ENCODE data around the gene SSH2.

SSH2 gene

GRCh38 chr17:29855686-29856085 lies 74.3 kb downstream of the SSH2 start:
- Histone ChIP-seq H3K9me3 (ENCODE audit: control insufficient read depth, low read length) (no peaks in the 10 kb centered on the region), H3K9ac (no peak overlapping the region), H3K27ac (no peak overlapping the region), H3K4me1 (peaks cover 2% of the 10 kb centered on the region), H3K79me2 (peaks cover 3% of the 10 kb centered on the region), H2AFZ (no peak overlapping the region), H3K27me3 (ENCODE audit: control insufficient read depth, insufficient read depth, low read length) (no peaks in the 10 kb centered on the region), H3K4me3 (ENCODE audit: low read depth, low read length) (no peak overlapping the region), H3K4me2 (ENCODE audit: low read length) (no peak overlapping the region), H3K36me3 (ENCODE audit: control insufficient read depth, insufficient read depth, low read length) (no peaks in the 10 kb centered on the region)
- TF ChIP-seq CTCF (IDR thresholded peaks at IDR 0.05) = no peak

GRCh38 chr17:29848737-29849136 lies 81.3 kb downstream of the SSH2 start:
- Histone ChIP-seq H3K79me2 (no peaks in the 10 kb centered on the region), H3K4me1 (peaks cover 4% of the 10 kb centered on the region), H3K36me3 (ENCODE audit: control insufficient read depth, insufficient read depth, low read length) (no peaks in the 10 kb centered on the region), H3K4me2 (ENCODE audit: low read length) (no peak overlapping the region), H2AFZ (no peak overlapping the region), H3K9ac (no peak overlapping the region), H3K4me3 (ENCODE audit: low read depth, low read length) (no peak overlapping the region), H3K27me3 (ENCODE audit: control insufficient read depth, insufficient read depth, low read length) (no peaks in the 10 kb centered on the region), H3K9me3 (ENCODE audit: control insufficient read depth, low read length) (no peaks in the 10 kb centered on the region), H3K27ac (no peak overlapping the region)
- TF ChIP-seq CTCF (IDR thresholded peaks at IDR 0.05) = no peak

- no peak overlapping the region for H3K9ac ChIP-seq
These were observed 82.3 kb downstream of the SSH2 start for GRCh38 chr17:29847527-29848400.

GRCh38 chr17:29847118-29847517 lies 82.9 kb downstream of the SSH2 start:
- Histone ChIP-seq H3K79me2 (no peaks in the 10 kb centered on the region), H3K27me3 (ENCODE audit: control insufficient read depth, insufficient read depth, low read length) (no peaks in the 10 kb centered on the region), H3K4me3 (ENCODE audit: low read depth, low read length) (no peak overlapping the region), H3K9me3 (ENCODE audit: control insufficient read depth, low read length) (no peaks in the 10 kb centered on the region), H3K27ac (no peak overlapping the region), H3K9ac (no peak overlapping the region), H2AFZ (no peak overlapping the region), H3K36me3 (ENCODE audit: control insufficient read depth, insufficient read depth, low read length) (no peaks in the 10 kb centered on the region), H3K4me1 (peaks cover 4% of the 10 kb centered on the region), H3K4me2 (ENCODE audit: low read length) (no peak overlapping the region)
- TF ChIP-seq CTCF (IDR thresholded peaks at IDR 0.05) = no peak

More at GRCh38 chr17:29847527-29848400, 82.3 kb downstream of the SSH2 start:
- Histone ChIP-seq H3K27ac (no peak overlapping the region), H3K9me3 (ENCODE audit: control insufficient read depth, low read length) (no peaks in the 10 kb centered on the region), H3K36me3 (ENCODE audit: control insufficient read depth, insufficient read depth, low read length) (no peaks in the 10 kb centered on the region), H3K4me3 (ENCODE audit: low read depth, low read length) (no peak overlapping the region), H3K4me1 (peaks cover 4% of the 10 kb centered on the region), H3K4me2 (ENCODE audit: low read length) (no peak overlapping the region), H2AFZ (no peak overlapping the region), H3K27me3 (ENCODE audit: control insufficient read depth, insufficient read depth, low read length) (no peaks in the 10 kb centered on the region), H3K79me2 (no peaks in the 10 kb centered on the region)
- no peak for TF ChIP-seq CTCF (IDR thresholded peaks at IDR 0.05)

- Histone ChIP-seq H3K27me3 (ENCODE audit: control insufficient read depth, insufficient read depth, low read length) (no peaks in the 10 kb centered on the region), H3K4me2 (ENCODE audit: low read length) (no peak overlapping the region), H3K4me3 (ENCODE audit: low read depth, low read length) (no peak overlapping the region), H3K4me1 (peaks cover 4% of the 10 kb centered on the region), H3K36me3 (ENCODE audit: control insufficient read depth, insufficient read depth, low read length) (no peaks in the 10 kb centered on the region), H2AFZ (no peak overlapping the region), H3K27ac (no peak overlapping the region), H3K79me2 (no peaks in the 10 kb centered on the region), H3K9me3 (ENCODE audit: control insufficient read depth, low read length) (no peaks in the 10 kb centered on the region), H3K9ac (no peak overlapping the region)
- TF ChIP-seq CTCF (IDR thresholded peaks at IDR 0.05) = no peak
These were observed 83.7 kb downstream of the SSH2 start for GRCh38 chr17:29846298-29846697.

All from parathyroid adenoma (tissue), 2 donors.